Measurements from ENCODE around the gene ESRRB.
A peak's percentile ranks its signal among the peaks of the same experiment; 100 is the strongest.

The ESRRB gene

DNA sequence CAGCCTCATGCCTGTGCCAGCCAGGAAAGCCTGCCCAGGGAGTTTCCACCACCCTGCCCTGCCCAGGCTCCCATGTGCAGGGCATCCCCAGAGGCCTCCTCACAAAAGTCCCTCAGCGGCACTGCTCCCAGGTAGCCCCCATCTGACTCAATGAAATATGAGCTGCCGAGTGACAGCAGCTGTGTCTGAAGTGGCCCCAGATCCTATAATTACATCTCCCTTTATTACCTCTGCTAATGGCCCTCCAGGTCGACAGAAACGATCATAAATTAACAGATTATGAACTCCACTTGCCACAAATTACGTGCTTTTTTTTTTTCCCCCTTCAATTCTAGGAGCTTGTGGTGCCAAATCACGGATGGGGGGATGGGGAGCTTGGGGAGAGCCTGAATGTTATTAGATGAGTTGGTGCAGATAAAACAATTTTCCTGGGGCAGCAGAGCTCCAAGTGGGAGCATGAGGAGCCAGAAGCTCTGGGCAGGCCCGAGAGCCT, 110.4 kb downstream of the ESRRB start (continued):
- TF ChIP-seq, protein P1, sequence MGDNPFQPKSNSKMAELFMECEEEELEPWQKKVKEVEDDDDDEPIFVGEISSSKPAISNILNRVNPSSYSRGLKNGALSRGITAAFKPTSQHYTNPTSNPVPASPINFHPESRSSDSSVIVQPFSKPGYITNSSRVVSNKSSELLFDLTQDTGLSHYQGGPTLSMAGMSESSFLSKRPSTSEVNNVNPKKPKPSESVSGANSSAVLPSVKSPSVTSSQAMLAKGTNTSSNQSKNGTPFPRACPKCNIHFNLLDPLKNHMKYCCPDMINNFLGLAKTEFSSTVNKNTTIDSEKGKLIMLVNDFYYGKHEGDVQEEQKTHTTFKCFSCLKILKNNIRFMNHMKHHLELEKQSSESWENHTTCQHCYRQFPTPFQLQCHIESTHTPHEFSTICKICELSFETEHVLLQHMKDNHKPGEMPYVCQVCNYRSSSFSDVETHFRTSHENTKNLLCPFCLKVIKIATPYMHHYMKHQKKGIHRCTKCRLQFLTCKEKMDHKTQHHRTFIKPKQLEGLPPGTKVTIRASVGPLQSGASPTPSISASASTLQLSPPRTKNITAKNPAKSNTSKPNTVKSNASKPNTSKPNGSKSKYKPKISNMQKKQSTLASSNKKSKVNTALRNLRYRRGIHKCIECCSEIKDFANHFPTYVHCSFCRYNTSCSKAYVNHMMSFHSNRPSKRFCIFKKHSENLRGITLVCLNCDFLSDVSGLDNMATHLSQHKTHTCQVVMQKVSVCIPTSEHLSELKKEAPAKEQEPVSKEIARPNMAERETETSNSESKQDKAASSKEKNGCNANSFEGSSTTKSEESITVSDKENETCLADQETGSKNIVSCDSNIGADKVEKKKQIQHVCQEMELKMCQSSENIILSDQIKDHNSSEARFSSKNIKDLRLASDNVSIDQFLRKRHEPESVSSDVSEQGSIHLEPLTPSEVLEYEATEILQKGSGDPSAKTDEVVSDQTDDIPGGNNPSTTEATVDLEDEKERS (tag by site-specific recombination; IDR thresholded peaks at IDR 0.05): no peak
- TF ChIP-seq, protein P2, sequence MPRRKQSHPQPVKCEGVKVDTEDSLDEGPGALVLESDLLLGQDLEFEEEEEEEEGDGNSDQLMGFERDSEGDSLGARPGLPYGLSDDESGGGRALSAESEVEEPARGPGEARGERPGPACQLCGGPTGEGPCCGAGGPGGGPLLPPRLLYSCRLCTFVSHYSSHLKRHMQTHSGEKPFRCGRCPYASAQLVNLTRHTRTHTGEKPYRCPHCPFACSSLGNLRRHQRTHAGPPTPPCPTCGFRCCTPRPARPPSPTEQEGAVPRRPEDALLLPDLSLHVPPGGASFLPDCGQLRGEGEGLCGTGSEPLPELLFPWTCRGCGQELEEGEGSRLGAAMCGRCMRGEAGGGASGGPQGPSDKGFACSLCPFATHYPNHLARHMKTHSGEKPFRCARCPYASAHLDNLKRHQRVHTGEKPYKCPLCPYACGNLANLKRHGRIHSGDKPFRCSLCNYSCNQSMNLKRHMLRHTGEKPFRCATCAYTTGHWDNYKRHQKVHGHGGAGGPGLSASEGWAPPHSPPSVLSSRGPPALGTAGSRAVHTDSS (tag by site-specific recombination; IDR thresholded peaks at IDR 0.05): peak; percentile 67
- no peak for TF ChIP-seq ZNF658 (tag by site-specific recombination; IDR thresholded peaks at IDR 0.05)
- TF ChIP-seq ZNF549 (tag by site-specific recombination; IDR thresholded peaks at IDR 0.05): no peak
- peak; percentile 94 for TF ChIP-seq IKZF3 (tag by site-specific recombination; IDR thresholded peaks at IDR 0.05)
- TF ChIP-seq ZBTB21 (tag by site-specific recombination; IDR thresholded peaks at IDR 0.05): peak; percentile 87
- 0 out of 2 replicates have a peak, but pooled peaks have one; percentile 54 for TF ChIP-seq MYNN (tag by site-specific recombination; IDR thresholded peaks at IDR 0.05; ENCODE audit: borderline replicate concordance)
- TF ChIP-seq TCF7L2 (IDR thresholded peaks at IDR 0.05; ENCODE audit: borderline replicate concordance, low read depth, low read length): peak; percentile 88; the same call in 1 of the 2 replicates
- TF ChIP-seq ZNF324 (tag by site-specific recombination; IDR thresholded peaks at IDR 0.05): peak; percentile 98
- no peak for TF ChIP-seq ZNF510 (tag by site-specific recombination; IDR thresholded peaks at IDR 0.05; ENCODE audit: insufficient replicate concordance)
- 0 out of 2 replicates have a peak, but pooled peaks have one; percentile 78 for TF ChIP-seq REPIN1 (tag by site-specific recombination; IDR thresholded peaks at IDR 0.05; ENCODE audit: low read depth)
- TF ChIP-seq ZNF701 (tag by site-specific recombination; IDR thresholded peaks at IDR 0.05): 0 out of 2 replicates have a peak, but pooled peaks have one; percentile 53
- TF ChIP-seq, protein P3, sequence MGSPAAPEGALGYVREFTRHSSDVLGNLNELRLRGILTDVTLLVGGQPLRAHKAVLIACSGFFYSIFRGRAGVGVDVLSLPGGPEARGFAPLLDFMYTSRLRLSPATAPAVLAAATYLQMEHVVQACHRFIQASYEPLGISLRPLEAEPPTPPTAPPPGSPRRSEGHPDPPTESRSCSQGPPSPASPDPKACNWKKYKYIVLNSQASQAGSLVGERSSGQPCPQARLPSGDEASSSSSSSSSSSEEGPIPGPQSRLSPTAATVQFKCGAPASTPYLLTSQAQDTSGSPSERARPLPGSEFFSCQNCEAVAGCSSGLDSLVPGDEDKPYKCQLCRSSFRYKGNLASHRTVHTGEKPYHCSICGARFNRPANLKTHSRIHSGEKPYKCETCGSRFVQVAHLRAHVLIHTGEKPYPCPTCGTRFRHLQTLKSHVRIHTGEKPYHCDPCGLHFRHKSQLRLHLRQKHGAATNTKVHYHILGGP (tag by site-specific recombination; IDR thresholded peaks at IDR 0.05): peak; percentile 66
- TF ChIP-seq MEIS1 (CRISPR knock-in tag; IDR thresholded peaks at IDR 0.05; ENCODE audit: borderline replicate concordance): 0 out of 2 replicates have a peak, but pooled peaks have one; percentile 56
- 0 out of 2 replicates have a peak, but pooled peaks have one; percentile 59 for TF ChIP-seq ZNF239 (tag by site-specific recombination; IDR thresholded peaks at IDR 0.05)
- TF ChIP-seq, protein P4, sequence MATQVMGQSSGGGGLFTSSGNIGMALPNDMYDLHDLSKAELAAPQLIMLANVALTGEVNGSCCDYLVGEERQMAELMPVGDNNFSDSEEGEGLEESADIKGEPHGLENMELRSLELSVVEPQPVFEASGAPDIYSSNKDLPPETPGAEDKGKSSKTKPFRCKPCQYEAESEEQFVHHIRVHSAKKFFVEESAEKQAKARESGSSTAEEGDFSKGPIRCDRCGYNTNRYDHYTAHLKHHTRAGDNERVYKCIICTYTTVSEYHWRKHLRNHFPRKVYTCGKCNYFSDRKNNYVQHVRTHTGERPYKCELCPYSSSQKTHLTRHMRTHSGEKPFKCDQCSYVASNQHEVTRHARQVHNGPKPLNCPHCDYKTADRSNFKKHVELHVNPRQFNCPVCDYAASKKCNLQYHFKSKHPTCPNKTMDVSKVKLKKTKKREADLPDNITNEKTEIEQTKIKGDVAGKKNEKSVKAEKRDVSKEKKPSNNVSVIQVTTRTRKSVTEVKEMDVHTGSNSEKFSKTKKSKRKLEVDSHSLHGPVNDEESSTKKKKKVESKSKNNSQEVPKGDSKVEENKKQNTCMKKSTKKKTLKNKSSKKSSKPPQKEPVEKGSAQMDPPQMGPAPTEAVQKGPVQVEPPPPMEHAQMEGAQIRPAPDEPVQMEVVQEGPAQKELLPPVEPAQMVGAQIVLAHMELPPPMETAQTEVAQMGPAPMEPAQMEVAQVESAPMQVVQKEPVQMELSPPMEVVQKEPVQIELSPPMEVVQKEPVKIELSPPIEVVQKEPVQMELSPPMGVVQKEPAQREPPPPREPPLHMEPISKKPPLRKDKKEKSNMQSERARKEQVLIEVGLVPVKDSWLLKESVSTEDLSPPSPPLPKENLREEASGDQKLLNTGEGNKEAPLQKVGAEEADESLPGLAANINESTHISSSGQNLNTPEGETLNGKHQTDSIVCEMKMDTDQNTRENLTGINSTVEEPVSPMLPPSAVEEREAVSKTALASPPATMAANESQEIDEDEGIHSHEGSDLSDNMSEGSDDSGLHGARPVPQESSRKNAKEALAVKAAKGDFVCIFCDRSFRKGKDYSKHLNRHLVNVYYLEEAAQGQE (tag by site-specific recombination; IDR thresholded peaks at IDR 0.05): peak; percentile 66
- no peak for TF ChIP-seq ZNF473 (tag by site-specific recombination; IDR thresholded peaks at IDR 0.05)
- TF ChIP-seq ZSCAN30 (tag by site-specific recombination; IDR thresholded peaks at IDR 0.05): peak; percentile 93
- TF ChIP-seq WT1 (tag by site-specific recombination; IDR thresholded peaks at IDR 0.05): peak; percentile 99
- TF ChIP-seq ZBTB17 (tag by site-specific recombination; IDR thresholded peaks at IDR 0.05): peak; percentile 91
- TF ChIP-seq ZNF221 (tag by site-specific recombination; IDR thresholded peaks at IDR 0.05; ENCODE audit: borderline replicate concordance): no peak
- TF ChIP-seq, protein P5, sequence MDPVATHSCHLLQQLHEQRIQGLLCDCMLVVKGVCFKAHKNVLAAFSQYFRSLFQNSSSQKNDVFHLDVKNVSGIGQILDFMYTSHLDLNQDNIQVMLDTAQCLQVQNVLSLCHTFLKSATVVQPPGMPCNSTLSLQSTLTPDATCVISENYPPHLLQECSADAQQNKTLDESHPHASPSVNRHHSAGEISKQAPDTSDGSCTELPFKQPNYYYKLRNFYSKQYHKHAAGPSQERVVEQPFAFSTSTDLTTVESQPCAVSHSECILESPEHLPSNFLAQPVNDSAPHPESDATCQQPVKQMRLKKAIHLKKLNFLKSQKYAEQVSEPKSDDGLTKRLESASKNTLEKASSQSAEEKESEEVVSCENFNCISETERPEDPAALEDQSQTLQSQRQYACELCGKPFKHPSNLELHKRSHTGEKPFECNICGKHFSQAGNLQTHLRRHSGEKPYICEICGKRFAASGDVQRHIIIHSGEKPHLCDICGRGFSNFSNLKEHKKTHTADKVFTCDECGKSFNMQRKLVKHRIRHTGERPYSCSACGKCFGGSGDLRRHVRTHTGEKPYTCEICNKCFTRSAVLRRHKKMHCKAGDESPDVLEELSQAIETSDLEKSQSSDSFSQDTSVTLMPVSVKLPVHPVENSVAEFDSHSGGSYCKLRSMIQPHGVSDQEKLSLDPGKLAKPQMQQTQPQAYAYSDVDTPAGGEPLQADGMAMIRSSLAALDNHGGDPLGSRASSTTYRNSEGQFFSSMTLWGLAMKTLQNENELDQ (tag by site-specific recombination; IDR thresholded peaks at IDR 0.05; ENCODE audit: low read depth): peak; percentile 75; the same call in 1 of the 2 replicates
- TF ChIP-seq ZNF747 (tag by site-specific recombination; IDR thresholded peaks at IDR 0.05): no peak
- TF ChIP-seq SCRT2 (tag by site-specific recombination; IDR thresholded peaks at IDR 0.05): peak; percentile 72
- 0 out of 2 replicates have a peak, but pooled peaks have one; percentile 25 for TF ChIP-seq ZNF266 (tag by site-specific recombination; IDR thresholded peaks at IDR 0.05; ENCODE audit: low read depth)
- 0 out of 2 replicates have a peak, but pooled peaks have one; percentile 59 for TF ChIP-seq ZNF302 (tag by site-specific recombination; IDR thresholded peaks at IDR 0.05; ENCODE audit: low read depth)
- peak; percentile 83; the same call in 1 of the 2 replicates for TF ChIP-seq BCL11B (tag by site-specific recombination; IDR thresholded peaks at IDR 0.05; ENCODE audit: low read depth)
